HG03520 (cell line): Measurements from ENCODE around the gene ZNF334.

ENCODE experiments used
- ATAC-seq: cut with Tn5 transposase; IDR thresholded peaks from one replicate; pipeline ENCODE4 v1.9.1; 2021; ENCODE audit warnings: mild to moderate bottlenecking, moderate library complexity; ENCODE audit not compliant: unreplicated experiment

The ZNF334 gene

GRCh38 chr20:46512943-46513844 is at the start of gene ZNF334:
TSS of gene ZNF334 (minus strand) at chr20:46513559. CDS start at chr20:46512102, 1,457 bp downstream.
- no peak for ATAC-seq

GRCh38 chr20:46562373-46563169 is 49.2 kb upstream of the ZNF334 start:
- ATAC-seq, result no peak

- no peak for ATAC-seq
These were observed 48.6 kb upstream of the ZNF334 start for GRCh38 chr20:46562009-46562372.

- no peak for ATAC-seq
These were observed 46.5 kb upstream of the ZNF334 start for GRCh38 chr20:46559685-46560440.

GRCh38 chr20:46559001-46559400 is 45.6 kb upstream of the ZNF334 start:
- ATAC-seq, result no peak

DNA sequence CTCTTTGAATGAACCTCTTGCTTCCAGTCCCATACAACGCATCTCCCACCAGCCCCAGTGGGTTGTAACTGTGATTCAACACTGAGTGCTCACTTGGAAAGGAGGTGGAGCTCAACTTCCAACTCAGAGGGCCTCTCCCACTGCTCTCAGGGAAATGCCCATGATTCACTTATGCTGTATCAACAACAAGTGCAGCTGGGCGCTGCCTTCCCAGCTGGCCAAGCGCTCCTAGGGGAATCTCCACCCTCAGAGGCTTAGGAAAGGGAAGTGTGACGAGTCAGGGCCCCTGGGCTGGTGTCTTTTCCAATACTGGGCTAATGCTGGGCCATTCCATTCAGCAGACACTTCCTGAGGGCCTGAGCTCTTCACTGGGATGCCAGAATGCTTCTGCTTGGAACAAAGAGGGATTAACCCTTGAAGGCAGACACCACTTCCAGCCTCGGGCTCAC is 45.2 kb upstream of the ZNF334 start:
- no peak for ATAC-seq

DNA sequence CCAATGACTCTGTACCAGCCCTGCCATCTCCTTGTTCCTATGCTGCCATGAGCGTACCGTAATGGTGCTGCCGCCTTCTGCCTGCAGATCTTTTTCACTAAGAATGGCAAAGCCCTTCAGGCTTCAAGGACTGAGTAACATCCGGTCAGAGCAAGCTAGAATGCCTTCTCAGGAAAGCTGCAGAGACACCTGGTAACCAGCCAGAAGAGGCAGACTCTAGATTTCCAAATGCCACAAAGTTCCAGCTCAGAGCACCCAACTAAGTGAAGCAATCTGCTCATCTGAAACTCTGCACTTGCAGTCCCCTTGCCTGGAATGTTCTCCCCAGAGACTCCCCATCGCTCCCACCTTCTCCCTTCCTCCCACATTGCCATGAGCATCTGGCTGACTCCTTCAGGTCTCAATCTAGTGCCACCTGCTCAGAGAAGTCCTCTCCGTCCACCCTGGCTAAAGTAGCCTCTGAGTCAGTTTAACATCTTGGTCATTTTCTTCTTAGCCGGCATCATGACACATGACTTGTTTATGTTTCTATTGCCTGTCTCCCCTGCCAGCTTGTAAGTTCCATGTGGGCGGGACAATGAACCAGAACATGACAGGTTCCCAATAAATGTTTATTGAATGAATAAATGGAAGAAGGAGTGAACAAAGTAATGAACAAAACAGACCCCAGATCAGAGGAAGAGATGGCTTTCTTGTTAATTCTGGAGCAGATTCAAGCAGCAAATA is 44.0 kb upstream of the ZNF334 start:
- ATAC-seq, result no peak

- ATAC-seq, result no peak
These were observed 42.1 kb upstream of the ZNF334 start for GRCh38 chr20:46555370-46555956.

DNA sequence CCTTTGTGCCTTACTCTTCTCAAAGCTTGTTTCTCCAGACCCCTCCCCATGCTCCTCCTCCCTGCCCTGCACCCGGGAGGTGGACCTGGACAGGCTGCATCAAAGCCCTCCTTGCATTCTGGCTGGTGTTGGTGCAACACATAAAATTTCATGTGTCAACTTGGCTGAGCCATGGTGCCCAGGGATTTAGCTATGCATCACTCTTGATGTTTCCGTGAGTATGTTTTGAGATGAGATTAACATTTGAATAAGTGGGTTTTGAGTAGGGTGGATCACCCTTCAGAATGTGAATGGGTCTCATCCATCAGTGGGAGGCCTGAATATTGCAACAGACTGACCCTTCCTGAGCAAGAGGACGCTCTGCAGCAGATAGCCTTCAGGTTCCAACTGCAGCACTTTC is 41.5 kb upstream of the ZNF334 start:
- ATAC-seq, result no peak

- no peak for ATAC-seq
These were observed 40.6 kb upstream of the ZNF334 start for GRCh38 chr20:46553926-46554325.

- ATAC-seq, result peak; percentile 82
These were observed 39.4 kb upstream of the ZNF334 start for GRCh38 chr20:46552460-46553420.

- ATAC-seq, result no peak
These were observed 38.4 kb upstream of the ZNF334 start for GRCh38 chr20:46551522-46552381.

DNA sequence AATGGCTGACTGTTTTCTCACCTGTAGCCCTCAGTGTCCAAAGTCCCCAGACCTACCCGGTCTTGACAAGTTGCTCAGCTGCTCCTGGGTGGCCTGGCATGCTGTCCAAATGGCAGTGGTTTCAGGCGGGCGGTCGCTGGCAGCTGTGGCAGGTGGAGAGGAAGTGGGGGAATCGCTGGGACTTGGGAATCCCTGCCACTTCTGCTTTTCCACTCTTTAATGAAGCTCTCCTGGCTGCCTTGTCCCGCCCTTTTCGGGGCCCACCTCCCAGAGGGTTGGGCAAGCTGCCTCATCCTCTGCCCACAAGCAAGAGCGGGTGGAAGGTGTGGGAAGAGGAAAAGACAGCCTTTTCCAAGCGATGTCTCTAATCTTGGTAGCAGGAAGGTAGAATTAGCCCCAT is 37.1 kb upstream of the ZNF334 start, which contains the start of gene OCSTAMP:
OCSTAMP (minus strand) TSS at position 194 of the 400 bp plus-strand sequence; CDS start at position 100, 94 bp downstream.
- no peak for ATAC-seq

GRCh38 chr20:46549188-46549972 is 36.0 kb upstream of the ZNF334 start:
- no peak for ATAC-seq

DNA sequence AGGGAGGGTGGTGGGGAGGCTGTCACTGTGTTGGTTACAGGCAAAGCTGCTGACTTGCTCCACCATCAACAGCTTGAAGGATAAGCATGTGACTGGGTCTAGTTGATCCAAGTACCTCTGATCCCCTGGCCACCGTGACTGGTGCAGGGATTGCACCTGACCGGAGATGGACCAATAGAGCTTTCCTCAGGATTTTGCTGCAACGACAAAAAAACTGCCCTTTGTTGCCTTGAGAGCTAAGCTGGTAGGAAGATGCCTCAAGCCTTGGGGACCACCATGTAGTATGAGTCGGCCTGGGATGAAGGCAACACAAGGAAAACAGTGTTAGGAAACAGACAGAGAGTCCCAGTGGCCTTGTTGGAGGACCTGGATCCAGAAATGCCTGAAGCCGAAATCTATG is 35.3 kb upstream of the ZNF334 start:
- no peak for ATAC-seq

- ATAC-seq, result no peak
These were observed 34.6 kb upstream of the ZNF334 start for GRCh38 chr20:46547995-46548394.

DNA sequence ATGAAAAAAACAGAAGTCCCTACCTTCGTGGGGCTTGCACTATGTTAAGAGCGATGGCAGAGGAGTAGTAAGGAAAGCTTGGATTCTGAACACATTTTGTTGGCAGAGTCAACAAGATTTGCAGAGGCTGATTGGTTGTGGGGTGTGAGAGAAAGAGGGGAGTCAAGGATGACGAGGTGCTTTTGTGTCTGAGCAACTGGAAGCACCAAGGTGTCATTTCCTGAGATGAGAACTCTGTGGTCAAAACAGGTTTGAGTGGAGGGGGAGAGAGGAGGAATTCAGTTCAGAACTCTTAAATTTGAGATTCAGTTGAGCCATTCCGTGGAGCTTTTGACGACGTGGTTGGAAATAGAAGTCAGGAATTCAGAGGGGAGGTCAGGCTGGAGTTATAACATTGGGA is 33.6 kb upstream of the ZNF334 start:
- ATAC-seq, result no peak
